HG02938 (cell line): Measurements from ENCODE around the gene OR10H2.
"Not testable (repeated sequence)": the region's sequence is repeated elsewhere in the genome, so short reads cannot be mapped to it uniquely, and the experiment has no call there.

Source experiments
- ATAC-seq: cut with Tn5 transposase; IDR thresholded peaks from one replicate; pipeline ENCODE4 v1.9.1; 2021; ENCODE audit warnings: mild to moderate bottlenecking, moderate library complexity; ENCODE audit not compliant: unreplicated experiment

The OR10H2 gene

GRCh38 chr19:15759962-15760565, 32.2 kb downstream of the OR10H2 start:
- ATAC-seq = no peak

- no peak for ATAC-seq
Measured at GRCh38 chr19:15769586-15769985, 41.8 kb downstream of the OR10H2 start.

- not testable (repeated sequence) for ATAC-seq
Measured at GRCh38 chr19:15774159-15774558, 46.3 kb downstream of the OR10H2 start.

GRCh38 chr19:15775249-15775648, 47.4 kb downstream of the OR10H2 start:
- no peak for ATAC-seq

- no peak for ATAC-seq
Measured at GRCh38 chr19:15776264-15776663, 48.4 kb downstream of the OR10H2 start.

GRCh38 chr19:15776991-15777970, 49.5 kb downstream of the OR10H2 start:
- no peak for ATAC-seq
